ENCODE measurements around the gene COX8C.
A peak's percentile ranks its signal among the peaks of the same experiment; 100 is the strongest.
"Not testable (repeated sequence)": the region's sequence is repeated elsewhere in the genome, so short reads cannot be mapped to it uniquely, and the experiment has no call there.

Gene COX8C

DNA sequence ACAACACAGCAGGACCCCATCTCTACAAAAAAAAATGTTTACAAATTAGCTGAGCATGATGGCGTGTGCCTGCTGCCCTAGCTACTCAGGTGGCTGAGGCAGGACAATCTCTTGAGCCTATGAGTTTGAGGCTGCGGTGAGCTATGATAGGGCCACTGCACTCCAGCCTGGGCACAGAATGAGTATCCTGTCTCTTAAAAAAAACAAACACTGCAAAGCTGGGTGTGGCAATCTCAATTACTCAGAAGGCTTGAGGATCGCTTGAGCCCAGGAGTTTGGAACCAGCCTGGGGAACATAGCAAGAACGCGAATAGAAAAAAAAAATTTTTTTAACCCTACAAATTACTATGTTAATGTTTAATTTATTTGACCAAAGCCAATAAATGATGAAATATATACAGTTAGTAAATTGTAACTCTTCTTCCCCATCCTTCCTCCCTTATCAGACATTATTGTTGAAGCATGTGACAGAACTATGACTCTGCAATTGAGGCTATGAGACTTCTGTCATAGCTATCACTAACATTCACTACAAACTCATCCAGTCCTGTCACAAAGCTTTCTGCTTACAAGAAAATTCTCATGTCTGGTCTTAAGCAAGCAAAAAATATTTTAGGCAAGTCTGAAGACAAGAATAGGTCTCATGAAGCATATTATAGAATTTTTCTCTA is 23.9 kb upstream of the COX8C start:
- no peak for DNase-seq (ENCODE audit: low spot score)

DNA sequence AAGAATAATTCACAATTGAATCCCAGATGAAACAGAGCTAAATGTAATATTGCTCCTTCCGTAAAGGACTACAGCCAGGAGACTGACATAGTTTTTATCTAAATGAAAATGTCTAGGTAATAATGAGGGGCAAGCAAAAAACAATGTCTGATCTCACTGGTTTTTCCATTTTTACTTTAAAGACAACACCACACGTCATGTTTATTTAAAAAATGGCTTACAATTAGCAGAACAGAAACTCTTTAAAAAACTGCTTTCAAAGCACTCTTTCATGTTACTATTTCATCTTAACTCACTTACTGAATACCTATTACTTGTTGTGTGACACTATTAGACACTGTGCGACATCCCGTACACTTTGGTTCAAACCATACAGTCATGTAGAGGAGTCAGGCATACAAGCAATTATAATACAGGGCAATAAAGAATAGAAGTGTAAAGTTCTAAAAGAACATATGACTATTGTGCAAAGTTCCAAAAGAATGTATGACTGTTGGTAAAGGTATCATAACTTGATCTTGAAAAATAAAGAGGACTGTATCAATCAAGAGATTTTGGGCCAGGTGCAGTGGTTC is 23.3 kb upstream of the COX8C start:
- DNase-seq (ENCODE audit: low spot score), result no peak

DNA sequence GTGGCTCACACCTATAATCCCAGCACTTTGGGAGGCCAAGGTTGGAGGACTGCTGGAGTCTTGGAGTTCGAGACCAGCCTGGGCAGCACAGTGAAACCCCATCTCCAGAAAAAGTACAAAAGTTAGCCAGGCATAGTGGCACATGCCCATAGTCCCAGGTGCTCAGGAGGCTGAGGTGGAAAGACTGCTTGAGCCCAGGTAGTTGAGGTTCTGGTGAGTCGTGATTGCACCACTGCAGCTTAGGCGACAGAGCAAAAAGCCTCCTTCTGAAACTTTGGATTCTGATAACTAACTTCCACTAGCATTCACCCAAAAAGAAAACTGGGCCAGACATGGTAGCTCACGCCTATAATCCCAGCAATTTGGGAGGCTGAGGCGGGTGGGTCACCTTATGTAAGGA is 20.8 kb upstream of the COX8C start:
- DNase-seq (ENCODE audit: low spot score), result no peak

DNA sequence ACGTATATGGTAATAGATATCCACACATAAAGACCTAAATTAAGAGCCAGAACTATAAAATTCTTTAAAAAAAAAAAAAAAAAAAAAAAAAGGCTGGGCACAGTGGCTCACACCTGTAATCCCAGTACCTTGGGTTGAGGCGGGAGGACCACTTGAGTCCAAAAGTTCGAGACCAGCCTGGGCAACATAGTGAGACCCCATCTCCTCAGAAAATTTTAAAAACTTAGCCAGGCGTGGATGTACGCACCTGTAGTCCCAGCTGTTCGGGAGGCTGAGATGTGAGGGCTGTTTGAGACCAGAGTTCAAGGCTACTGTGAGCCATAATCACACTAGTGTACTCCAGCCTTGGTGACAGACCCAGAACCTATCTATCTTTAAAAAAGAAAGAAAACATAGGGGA is 18.4 kb upstream of the COX8C start:
- no peak for DNase-seq (ENCODE audit: low spot score)

DNA sequence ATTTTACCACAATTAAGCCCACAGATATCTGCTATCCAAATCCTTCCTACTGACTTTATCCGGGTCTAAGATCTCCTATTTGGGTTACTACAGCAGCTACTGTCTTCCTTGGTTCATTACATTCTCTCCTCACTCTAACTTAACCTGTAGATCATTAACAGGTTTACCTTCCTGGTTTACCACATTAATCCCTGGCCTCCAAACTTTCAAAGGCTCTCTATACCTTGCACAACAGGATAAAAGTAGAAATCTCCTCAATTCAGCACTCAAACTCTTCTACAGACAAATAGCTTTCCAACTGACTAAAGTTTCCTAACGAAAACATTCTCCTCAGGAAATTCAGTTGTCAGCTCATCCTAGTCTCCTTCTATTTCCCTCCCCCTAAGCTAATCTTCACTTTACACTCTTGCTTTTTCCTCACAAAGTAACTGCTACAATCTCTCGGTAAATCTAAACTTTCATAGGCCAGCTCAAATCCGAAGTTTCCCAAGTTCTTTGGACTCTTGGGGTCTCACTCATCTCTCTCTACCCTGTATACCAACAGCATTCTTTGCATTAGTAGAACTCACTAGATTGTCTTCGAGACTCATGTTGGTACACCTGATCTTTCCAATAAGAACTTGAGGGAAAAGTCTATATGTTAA is 16.9 kb upstream of the COX8C start:
- no peak for DNase-seq (ENCODE audit: low spot score)

DNA sequence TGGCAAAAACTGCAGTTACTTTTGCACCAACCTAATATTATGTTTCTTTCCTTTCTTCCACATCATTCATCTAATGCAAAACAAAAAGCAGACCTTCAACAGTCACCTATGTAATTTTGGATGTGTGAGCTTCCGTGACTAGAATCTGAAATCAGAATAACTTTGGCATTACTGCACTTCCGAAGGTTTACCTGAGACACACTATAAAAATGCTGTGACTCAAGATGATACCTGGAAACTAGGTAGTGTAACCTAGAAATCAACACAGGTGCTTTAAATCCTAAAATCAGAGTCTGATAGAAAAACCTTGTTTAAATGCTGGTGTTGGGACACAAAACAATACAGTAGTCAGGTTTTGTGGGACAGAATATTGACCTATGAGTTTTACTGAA is 16.4 kb upstream of the COX8C start:
- DNase-seq (ENCODE audit: low spot score), result no peak

DNA sequence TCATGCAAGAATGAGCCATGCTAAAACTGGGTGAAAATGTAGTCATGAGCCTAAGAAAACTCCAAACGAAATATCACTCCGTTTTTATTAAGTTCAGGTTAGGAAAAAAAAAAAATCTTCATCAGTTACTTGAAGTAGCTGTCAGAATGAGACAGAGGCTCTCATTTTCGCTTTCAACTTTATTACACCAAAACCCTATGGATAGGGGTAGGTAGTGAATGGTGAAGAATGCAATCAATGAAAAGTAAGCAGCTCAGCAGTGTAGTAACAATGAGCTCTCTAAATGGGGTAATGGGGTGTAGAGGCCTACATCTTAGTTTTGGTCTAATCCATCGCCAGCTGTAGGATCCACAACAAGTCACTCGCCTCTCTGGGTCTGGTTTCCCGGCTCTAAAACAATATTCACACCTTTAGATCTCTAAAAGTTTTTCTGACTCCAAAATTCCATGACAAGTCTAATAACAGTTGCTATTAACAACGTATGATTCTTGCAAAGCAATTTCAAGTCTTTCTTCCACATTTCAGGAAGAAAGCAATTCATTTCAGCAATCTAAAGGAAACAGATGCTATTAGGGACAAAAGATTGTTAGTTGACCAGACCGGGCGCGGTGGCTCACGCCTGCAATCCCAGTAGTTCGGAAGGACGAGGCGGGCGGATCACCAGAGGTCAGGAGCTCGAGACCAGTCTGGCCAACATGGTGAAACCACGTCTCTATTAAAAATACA is 15.8 kb upstream of the COX8C start:
- DNase-seq (ENCODE audit: low spot score), result no peak

DNA sequence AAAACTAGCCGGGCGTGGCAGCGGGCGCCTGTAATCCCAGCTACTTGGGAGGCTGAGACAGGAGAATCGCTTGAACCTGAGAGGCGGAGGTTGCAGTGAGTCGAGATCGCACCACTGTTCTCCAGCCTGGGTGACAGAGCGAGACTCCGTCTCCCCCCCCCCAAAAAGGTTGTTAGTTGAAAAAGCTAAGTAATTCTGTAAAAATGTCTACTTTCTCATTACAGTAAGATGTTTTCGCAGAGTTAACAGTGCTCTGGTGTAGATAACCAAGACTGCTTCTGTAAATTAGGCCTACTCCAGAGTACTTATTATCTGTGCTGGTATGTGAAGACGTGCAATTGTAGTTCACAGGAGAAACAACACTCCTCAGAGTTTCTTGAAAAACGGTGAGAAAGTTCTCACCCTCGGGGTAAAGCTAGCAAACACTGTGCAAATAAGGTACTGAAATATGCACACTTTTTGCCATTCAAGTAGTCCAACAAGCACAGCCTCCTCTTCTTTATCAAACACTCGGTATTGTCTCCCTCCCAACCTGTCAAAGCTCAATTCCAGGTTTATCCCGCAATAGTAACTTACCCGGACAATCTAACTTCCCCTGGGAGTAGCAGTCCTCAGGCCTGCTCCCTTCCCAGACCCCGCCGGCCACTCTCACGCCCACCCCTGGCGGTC is 15.1 kb upstream of the COX8C start:
- peak; percentile 6 for DNase-seq (ENCODE audit: low spot score)

DNA sequence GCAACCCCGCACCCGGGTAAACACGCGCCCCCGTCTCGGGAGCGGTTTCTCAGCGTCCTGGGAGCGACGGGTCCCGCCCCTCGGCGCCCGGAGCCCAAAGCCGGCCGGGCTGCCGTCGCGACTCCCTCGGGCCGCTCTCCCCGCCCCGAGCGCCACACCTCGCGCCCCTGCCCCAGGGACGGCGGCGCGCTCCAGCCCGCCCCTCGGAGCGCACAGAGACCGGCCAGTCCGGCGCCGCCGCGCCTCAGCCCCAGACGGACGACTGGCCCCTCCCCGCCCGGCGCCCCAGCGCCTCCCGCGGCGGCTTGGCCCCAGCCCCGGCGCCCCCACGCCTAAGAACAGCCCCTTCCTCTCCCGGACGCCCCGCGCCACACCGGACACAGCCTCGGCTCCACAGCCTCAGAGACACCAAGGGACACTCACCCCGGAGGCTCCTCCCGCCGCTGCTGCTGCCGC is 14.6 kb upstream of the COX8C start:
- peak; percentile 60 for DNase-seq (ENCODE audit: low spot score)

DNA sequence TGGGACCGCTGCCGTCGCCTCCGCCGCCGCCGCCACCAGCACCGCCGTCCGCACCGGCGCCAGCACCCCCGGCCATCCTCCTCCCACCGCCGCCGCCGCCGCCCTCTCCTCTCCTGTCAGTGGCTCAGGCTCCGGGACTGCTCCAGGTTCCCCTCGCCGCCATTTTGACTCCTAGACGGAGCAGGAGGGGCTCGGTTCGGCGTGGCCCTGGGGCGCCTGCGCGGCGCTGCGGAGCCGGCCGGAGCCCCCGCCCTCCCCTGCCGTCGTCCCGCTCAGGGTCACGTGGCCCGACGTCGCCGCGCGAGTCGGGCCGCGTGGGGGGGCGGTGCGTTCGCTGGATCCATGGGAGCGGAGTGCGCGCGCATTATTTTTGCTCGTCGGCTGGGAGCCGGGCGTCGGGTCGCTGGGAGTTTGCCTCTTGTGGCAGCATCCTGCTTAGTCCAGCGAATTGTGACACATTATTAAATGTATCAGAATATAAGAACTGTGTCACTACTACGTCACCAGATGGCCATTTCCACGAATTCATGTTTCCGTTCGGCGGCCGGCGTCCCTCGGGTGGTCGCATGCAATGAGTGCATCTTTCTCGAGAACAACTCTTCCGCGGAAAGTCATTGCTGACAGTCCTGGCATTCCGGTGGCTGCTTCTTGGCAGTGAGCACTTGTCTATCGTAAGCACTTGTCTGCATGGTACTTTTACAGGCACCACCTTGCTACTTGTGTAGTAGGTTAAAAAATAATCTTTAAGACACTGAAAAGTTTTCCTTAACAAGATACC is 13.9 kb upstream of the COX8C start, which contains the start of gene BTBD7:
BTBD7 (minus strand) TSS at position 184 of the 778 bp plus-strand sequence. CDS start 36,985 bp downstream, outside the sequence.
- peak; percentile 92 for DNase-seq (ENCODE audit: low spot score)

DNA sequence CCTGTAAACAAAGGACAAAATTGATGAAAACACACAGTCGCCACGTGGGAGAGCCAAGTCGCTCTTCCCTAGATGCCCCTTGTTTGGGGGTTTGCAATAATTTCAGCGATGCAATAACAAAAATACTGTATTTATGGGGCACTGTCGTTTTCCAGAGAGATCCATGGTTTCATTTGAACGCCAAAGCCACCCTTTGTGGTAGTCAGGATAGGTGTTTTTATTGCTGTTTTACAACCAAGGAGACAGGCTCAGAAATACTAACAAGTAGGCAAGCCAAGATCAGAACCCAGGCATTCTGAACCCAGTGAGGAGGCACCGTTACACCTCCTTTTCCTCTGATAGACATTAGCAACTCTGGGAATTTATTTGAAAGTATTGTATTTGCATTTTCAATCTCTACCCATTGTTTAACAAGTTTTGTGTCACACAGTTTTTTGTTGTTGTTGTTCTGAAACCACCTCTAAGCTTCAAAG is 13.3 kb upstream of the COX8C start:
- no peak for DNase-seq (ENCODE audit: low spot score)

DNA sequence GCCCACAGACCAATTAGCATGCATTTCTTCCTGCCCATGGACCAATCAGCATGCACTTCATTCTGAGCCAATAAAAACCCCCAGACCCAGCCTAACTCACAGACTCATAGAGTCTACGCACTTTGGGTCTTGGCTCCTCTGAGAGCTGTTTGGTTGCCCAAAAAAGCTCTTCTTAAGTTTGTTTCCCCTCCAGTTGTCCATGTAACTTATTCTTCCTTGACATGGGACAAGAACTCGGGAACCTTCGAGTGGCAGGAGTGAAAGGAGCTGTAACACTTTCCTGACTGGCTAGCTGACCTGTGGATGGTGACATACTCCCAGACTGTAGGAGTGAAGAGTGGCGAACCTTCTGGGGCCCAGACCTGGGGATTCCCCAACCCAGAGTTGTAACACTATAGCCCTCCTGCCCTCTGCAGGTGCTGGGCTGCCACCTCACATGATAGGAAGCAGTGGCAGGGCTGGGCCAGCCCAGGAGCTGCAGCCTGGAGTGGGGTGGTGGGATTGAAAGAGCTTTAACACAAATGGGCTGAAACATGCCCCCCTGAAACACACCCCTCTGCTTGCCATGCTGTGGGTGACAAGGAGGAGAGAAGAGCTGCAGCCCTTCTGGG is 9.7 kb upstream of the COX8C start:
- no peak for DNase-seq (ENCODE audit: low spot score)

DNA sequence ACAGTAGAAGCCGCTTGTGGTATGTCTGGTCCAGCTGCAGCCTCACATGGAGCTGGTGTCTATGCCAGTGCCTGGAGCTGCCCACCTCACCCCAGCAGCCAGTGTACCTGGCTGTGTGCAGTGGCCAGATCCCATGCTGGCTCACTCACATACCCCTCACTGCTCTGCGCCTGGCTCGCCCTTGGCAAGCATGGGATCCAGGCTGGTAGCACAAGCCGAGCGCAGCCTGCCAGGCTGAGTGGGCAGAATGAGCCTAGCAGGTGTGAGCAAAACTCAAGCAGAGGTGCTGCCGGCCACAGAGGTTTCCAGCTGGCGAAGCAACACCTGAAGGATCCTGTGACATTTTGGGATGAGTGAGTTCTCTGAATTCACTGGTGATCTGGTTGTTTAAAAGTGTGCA is 9.1 kb upstream of the COX8C start:
- DNase-seq (ENCODE audit: low spot score), result no peak

DNA sequence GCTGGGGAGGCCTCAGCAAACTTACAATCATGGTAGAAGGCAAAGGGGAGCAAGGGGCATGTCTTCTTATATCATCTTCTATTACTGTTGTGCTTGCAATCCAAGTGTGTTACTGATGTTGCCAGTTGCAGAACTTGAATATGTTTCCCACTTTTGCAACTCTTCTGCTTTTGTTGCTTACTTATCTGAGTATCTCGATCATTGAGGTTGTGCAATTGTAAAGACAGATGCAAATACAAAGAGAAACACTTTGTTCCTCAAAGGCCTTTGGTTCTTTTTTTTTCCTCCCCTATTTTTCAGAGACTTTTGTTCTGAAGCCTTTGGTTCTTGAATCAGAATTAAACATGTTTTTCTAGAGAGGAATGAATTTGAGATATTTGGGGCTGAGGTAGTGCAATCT is 3.7 kb upstream of the COX8C start:
- peak; percentile 33 for DNase-seq (ENCODE audit: low spot score)

DNA sequence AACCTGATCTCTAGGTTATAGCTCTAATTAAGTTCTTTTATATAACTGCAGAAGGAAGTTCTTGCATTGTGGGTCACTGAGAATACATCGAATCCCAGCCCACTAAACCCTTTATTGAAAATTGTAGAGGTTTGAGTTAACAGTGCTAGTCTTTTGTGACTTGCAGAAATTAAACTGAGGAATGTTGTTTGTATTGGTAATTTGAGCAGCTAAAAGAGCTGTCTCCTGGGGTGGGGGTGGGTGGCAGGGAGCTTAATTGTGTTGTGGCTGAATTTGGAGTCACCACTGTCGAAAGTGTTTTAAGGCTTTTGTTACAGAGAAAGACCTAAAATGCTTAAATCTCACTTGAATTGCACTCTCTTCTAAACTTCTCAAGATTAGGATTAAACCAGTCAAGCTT is 3.2 kb upstream of the COX8C start:
- DNase-seq (ENCODE audit: low spot score), result no peak

DNA sequence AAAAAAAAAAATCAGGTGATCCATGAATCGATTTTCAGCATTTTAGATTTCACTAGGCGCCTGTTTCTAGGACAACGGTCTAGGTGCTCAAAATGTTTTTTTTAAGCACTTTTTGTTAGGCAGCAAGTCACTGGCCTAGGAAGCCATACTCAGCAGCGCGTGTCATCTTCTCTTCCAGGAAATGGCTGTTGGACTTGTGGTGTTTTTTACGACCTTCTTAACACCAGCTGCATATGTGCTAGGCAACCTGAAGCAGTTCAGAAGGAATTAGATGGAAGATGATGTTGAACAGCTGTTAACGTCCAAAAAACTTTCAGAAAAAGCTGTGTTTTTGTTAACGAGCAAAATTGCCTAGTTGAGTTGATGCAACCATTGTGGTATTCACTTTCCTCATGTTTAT is 868 bp downstream of the COX8C start:
- DNase-seq (ENCODE audit: low spot score), result no peak

DNA sequence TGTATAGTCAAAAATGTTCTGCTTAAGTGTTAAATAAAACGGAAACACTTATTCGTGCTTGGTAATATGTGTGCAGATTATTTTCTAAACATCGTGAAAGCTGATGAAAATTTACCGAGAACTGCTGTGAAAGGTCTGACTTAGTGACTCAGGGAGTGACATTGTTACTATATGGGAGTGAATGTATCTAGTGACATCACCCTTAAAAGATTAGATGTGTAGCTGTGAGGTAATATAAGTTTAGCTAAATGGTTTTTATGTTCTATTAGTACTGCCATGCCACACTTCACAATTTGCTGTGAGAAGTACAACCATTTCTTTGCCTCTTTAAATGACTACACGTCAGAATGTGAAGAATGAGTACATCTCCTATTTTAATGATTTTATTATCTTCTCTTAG is 1.3 kb downstream of the COX8C start:
- no peak for DNase-seq (ENCODE audit: low spot score)

DNA sequence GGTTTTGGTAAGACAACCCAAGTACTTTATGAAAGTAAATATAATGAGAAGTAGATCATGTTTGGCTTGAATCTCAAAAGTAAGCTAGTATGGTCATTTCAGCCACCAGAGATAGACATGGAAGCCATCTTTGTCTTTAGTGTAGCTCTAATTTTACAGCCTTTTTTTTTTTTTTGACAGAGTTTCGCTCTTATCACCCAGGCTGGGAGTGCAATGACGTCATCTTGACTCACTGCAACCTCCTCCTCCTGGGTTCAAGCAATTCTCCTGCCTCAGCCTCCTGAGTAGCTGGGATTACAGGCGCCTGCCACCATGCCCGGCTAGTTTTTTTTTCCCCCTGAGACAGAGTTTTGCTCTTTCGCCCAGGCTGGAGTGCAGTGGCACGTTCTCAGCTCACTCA is 7.9 kb downstream of the COX8C start:
- not testable (repeated sequence) for DNase-seq (ENCODE audit: low spot score)

DNA sequence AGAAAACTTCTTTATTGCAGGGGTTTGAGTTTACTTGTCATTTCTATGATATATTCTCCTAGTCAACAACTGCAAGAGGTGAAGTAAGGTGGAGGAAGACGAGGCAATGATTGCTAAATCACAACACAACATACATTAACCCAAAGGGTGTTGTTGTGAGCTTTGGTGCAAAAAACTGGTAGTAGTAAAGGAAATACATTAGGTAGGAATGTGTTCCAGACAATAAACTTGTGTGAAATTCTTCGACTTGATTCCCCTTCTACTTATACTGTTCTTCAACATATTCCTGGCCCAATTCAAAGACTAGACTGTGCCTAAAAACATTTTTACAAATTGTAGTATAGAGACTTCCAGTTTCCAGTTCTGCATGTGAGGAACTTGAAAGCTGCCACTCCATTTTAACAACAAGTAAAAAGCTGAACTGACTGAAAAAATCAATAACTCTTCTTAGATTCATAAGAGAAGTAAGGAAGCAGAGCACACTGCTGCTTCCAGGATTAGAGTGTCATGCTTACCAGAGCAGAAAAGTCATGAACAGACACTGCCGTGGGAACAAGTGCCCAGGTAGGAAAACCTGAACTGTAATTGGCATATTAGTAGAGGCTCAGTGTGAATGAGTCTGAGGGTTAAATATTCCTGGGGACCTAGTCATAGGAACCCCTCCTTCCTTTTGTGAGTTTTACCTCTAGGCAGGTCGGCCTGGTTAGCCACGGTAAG is 22.2 kb downstream of the COX8C start:
- no peak for DNase-seq (ENCODE audit: low spot score)

DNA sequence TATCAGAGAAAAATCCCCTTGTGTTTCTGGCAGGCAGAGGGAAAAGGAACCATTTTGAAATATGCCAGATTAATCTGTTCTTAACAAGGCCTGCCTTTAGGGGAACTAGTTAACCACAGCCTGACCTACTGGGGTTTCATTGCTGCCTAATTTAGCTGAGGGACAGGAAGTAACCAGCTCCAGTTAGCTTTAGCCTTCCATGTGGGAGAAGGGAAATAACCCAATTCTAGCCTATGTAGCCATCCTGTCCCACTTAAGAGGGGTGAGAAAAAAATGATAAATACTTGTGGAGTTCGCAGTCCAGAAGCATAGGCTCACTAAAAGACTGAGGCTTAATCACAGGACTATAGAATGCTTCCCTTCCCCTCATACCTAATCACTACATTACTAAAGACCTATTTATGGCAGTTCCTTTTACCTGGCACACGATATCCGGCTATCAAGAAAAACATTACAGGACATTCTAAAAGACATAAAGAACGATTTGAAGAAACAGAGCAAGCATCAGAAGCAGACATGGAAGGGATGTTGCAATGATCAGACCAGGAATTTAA is 22.8 kb downstream of the COX8C start:
- peak; percentile 49 for DNase-seq (ENCODE audit: low spot score)

Data from Ammon's horn (tissue), 1 donor.